ENCODE data around the gene TATDN3. TPM values are rescaled to one million over a fixed set of nuclear protein-coding genes. Genes with fewer than 3 reads are reported as not detected.

The TATDN3 gene, protein sequence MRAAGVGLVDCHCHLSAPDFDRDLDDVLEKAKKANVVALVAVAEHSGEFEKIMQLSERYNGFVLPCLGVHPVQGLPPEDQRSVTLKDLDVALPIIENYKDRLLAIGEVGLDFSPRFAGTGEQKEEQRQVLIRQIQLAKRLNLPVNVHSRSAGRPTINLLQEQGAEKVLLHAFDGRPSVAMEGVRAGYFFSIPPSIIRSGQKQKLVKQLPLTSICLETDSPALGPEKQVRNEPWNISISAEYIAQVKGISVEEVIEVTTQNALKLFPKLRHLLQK
- 10 to 100 TPM; 11.6 to 14.6 (median 13.4) TPM for total RNA-seq
- total RNA-seq (2013): 28.2 TPM

- H3K27ac ChIP-seq (ENCODE audit: low read length): peak within 1 kb of the TSS; percentile 98
- no peak for TF ChIP-seq CTCF (IDR thresholded peaks at IDR 0.05)
- peaks cover 28% of the 10 kb centered on the region for H3K4me1 ChIP-seq (ENCODE audit: control insufficient read depth, insufficient read depth, low read length)
- WGBS (ENCODE audit: insufficient coverage): under 1% methylated on average over 46 of the region's 46 CpGs
- H3K4me3 Mint-ChIP-seq: peak within 1 kb of the TSS; percentile 97
- peaks cover 0 to 38% of the 10 kb centered on the region in 2 donors for H3K4me1 Mint-ChIP-seq
- H3K27me3 Mint-ChIP-seq (ENCODE audit: low read depth in 2 of 2): no peaks in the 10 kb centered on the region
- DNase-seq (peak; percentile 97), ATAC-seq (peak; percentile 95 to 99 (median 95))
- H3K9me3 ChIP-seq (ENCODE audit: control insufficient read depth, insufficient read depth, low read length): no peaks in the 10 kb centered on the region
- no peaks in the 10 kb centered on the region for H3K9me3 Mint-ChIP-seq
- peaks cover 6% of the 10 kb centered on the region for H3K36me3 ChIP-seq (ENCODE audit: control insufficient read depth, insufficient read depth, low read length)
- H3K27me3 ChIP-seq (ENCODE audit: control insufficient read depth, insufficient read depth, low read length): no peaks in the 10 kb centered on the region
- peak within 1 kb of the TSS; percentile 95 for H3K4me3 ChIP-seq (ENCODE audit: low read length)
- peak within 1 kb of the TSS; percentile 88 to 95 for H3K27ac Mint-ChIP-seq
- H3K36me3 Mint-ChIP-seq: no peaks in the 10 kb centered on the region
- intact Hi-C loops (cut with micrococcal nuclease): loop anchor here (5.0 kb wide), 1 partner anchor 65 kb away; the partner anchor contains the start of gene FLVCR1
Measured at GRCh38 chr1:212791676-212792395, at the start of gene TATDN3, which contains the start of gene NSL1. TSS of gene TATDN3 (plus strand) at chr1:212791894. CDS start at chr1:212791922, 28 bp downstream. TSS of gene NSL1 (minus strand) at chr1:212791777. CDS start at chr1:212791763, 14 bp downstream.

- Histone ChIP-seq H3K4me1 (ENCODE audit: control insufficient read depth, insufficient read depth, low read length) (no peaks in the 10 kb centered on the region), H3K9me3 (ENCODE audit: control insufficient read depth, insufficient read depth, low read length) (no peaks in the 10 kb centered on the region), H3K36me3 (ENCODE audit: control insufficient read depth, insufficient read depth, low read length) (no peaks in the 10 kb centered on the region), H3K27me3 (ENCODE audit: control insufficient read depth, insufficient read depth, low read length) (no peaks in the 10 kb centered on the region), H3K27ac (ENCODE audit: low read length) (no peak overlapping the region), H3K4me3 (ENCODE audit: low read length) (no peak overlapping the region)
- intact Hi-C loops (cut with micrococcal nuclease): no loop called here
- Mint-ChIP-seq H3K36me3 (peaks cover 7% of the 10 kb centered on the region), H3K27ac (no peak overlapping the region), H3K9me3 (no peaks in the 10 kb centered on the region), H3K4me1 (peaks cover 0 to 5% of the 10 kb centered on the region in 2 donors), H3K4me3 (no peak overlapping the region), H3K27me3 (ENCODE audit: low read depth in 2 of 2) (no peaks in the 10 kb centered on the region)
- TF ChIP-seq CTCF (IDR thresholded peaks at IDR 0.05): no peak
- ATAC-seq (no peak), DNase-seq (peak in 1 of 2 donors; percentile 48)
- 86% methylated on average over 4 of the region's 4 CpGs for WGBS (ENCODE audit: insufficient coverage)
Measured at GRCh38 chr1:212743901-212744475, 47.7 kb upstream of the TATDN3 start.

DNA sequence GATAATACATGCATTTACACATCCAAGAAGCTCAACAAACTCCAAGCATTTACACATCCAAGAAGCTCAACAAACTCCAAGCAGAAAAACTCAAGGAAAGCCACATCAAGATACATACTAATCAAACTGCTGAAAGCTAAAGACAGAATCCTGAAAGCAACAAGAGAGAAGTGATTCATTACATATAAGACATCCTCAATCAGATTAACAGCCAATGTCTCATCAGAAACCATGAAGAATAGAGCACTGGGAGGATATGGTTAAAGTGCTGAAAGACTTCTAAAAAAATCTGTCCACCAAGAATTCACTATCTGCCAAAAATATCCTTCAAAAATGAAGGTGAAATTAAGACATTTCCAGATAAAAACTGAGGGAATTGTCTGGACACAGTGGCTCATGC is 46.4 kb upstream of the TATDN3 start:
- Mint-ChIP-seq H3K4me1 (peaks cover 5 to 6% of the 10 kb centered on the region in 2 donors), H3K27me3 (ENCODE audit: low read depth in 2 of 2) (no peaks in the 10 kb centered on the region), H3K4me3 (no peak overlapping the region), H3K36me3 (peaks cover 7% of the 10 kb centered on the region), H3K9me3 (no peaks in the 10 kb centered on the region), H3K27ac (no peak overlapping the region)
- Histone ChIP-seq H3K9me3 (ENCODE audit: control insufficient read depth, insufficient read depth, low read length) (no peaks in the 10 kb centered on the region), H3K4me3 (ENCODE audit: low read length) (no peak overlapping the region), H3K36me3 (ENCODE audit: control insufficient read depth, insufficient read depth, low read length) (no peaks in the 10 kb centered on the region), H3K27ac (ENCODE audit: low read length) (no peak overlapping the region), H3K27me3 (ENCODE audit: control insufficient read depth, insufficient read depth, low read length) (no peaks in the 10 kb centered on the region), H3K4me1 (ENCODE audit: control insufficient read depth, insufficient read depth, low read length) (peaks cover 3% of the 10 kb centered on the region)
- TF ChIP-seq CTCF (IDR thresholded peaks at IDR 0.05): no peak
- DNase-seq: no peak
- intact Hi-C loops (cut with micrococcal nuclease): no loop called here
- no peak for ATAC-seq

Data from natural killer cell (primary cell).